Astrocyte (in vitro differentiated cells and primary cell): ENCODE measurements around the gene ZCWPW2.

ENCODE experiments used
- EZH2 ChIP-seq: IDR thresholded peaks from 2 replicates; pipeline ENCODE4 v1.6.1; 2012; ENCODE audit warnings: mild to moderate bottlenecking, low read length, inconsistent platforms; ENCODE audit not compliant: insufficient read depth
- TF ChIP-seq, protein P1 (sequence below): IDR thresholded peaks from 2 replicates; pipeline ENCODE4 v1.5.1; 2011; ENCODE audit warnings: low read depth, mild to moderate bottlenecking, inconsistent platforms, low read length, moderate library complexity; ENCODE audit not compliant: insufficient read depth

DNA sequence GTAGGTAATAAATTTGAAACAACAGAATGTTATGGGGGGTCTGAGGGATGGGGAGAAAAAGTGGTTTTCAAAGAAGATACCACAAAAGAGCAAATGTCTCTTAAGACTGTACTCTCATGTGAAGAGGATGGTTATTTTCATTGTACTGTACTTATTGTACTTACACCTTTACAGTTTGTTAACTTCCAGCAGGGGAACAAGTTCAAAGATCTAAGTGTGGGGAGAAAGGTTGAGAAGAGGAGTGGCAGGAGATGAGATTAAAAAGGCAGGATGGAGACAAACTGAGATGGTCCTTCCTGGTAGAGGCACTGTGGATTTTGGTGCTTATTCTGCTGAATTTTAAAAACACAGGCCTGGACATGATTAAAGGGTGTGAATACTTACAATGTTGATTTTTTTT lies 5.4 kb upstream of the ZCWPW2 start:
- TF ChIP-seq, protein P1, sequence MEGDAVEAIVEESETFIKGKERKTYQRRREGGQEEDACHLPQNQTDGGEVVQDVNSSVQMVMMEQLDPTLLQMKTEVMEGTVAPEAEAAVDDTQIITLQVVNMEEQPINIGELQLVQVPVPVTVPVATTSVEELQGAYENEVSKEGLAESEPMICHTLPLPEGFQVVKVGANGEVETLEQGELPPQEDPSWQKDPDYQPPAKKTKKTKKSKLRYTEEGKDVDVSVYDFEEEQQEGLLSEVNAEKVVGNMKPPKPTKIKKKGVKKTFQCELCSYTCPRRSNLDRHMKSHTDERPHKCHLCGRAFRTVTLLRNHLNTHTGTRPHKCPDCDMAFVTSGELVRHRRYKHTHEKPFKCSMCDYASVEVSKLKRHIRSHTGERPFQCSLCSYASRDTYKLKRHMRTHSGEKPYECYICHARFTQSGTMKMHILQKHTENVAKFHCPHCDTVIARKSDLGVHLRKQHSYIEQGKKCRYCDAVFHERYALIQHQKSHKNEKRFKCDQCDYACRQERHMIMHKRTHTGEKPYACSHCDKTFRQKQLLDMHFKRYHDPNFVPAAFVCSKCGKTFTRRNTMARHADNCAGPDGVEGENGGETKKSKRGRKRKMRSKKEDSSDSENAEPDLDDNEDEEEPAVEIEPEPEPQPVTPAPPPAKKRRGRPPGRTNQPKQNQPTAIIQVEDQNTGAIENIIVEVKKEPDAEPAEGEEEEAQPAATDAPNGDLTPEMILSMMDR: no peak
- no peak for TF ChIP-seq EZH2
